Lower leg skin (tissue), 4 donors: Measurements from ENCODE around the gene SGCA. TPM values are rescaled to one million over a fixed set of nuclear protein-coding genes. Genes with fewer than 3 reads are reported as not detected.

Experiments
- DNase-seq, 2 donors: peaks; one replicate each; pipeline ENCODE4 v3.0.0-alpha.2; 2019; ENCODE audit warnings: low spot score in 2 of 2
- H3K4me3 ChIP-seq: fragments of 200-600 bp; sonication (generic); 2 replicates; pipeline ENCODE4 v1.5.1; 2017; ENCODE audit warnings: mild to moderate bottlenecking, low read depth; ENCODE audit not compliant: poor library complexity, severe bottlenecking
- CTCF ChIP-seq, 3 donors: fragments of 450-650 bp; IDR thresholded peaks; one replicate each; pipeline ENCODE4 v1.5.1; 2016; ENCODE audit warnings: antibody characterized with exemption in 3 of 3, mild to moderate bottlenecking in 3 of 3, moderate library complexity in 2 of 3
- POLR2A ChIP-seq, 2 donors: fragments of 450-650 bp; IDR thresholded peaks; one replicate each; pipeline ENCODE4 v1.6.1; 2016 to 2017; ENCODE audit warnings: antibody characterized with exemption in 2 of 2, mild to moderate bottlenecking in 1 of 2, moderate library complexity in 1 of 2
- whole genome bisulfite sequencing, 2 donors: methylation state at CpG; one replicate each; pipeline ENCODE4 v1.1.5; 2018; 5-methylcytosine and 5-hydroxymethylcytosine counted together
- intact Hi-C: fragments of 100-400 bp; cut with DNase I; formaldehyde crosslinking; loops from one replicate; pipeline ENCODE4 v1.15.0; 2023; ENCODE audit warnings: low total_unique reads
- total RNA-seq, 4 donors: library from RNA; depleted of rRNA; stranded (reverse); fragments of >200 nt; gene quantifications; one replicate each; pipeline ENCODE4 v1.1.0, GENCODE V29; 2016

The SGCA gene
- total RNA-seq, 4 donors from 2014 or later: 1.0 to 9.9 (median 5.6) TPM

GRCh38 chr17:50180620-50181019 lies 14.8 kb downstream of the SGCA start:
- DNase-seq: no peak
- 84 to 89% methylated on average over 12 of the region's 12 CpGs for WGBS, 2 donors
- TF ChIP-seq POLR2A (IDR thresholded peaks at IDR 0.05) (no peak), CTCF (IDR thresholded peaks at IDR 0.05) (no peak)
- H3K4me3 ChIP-seq: no peak overlapping the region
- intact Hi-C loops: no loop called here

- 68 to 74% methylated on average over 13 of the region's 13 CpGs for WGBS, 2 donors
- no peak for DNase-seq
- intact Hi-C loops: no loop called here
- no peak overlapping the region for H3K4me3 ChIP-seq
- TF ChIP-seq CTCF (IDR thresholded peaks at IDR 0.05) (no peak), POLR2A (IDR thresholded peaks at IDR 0.05) (no peak)
Measured at GRCh38 chr17:50181144-50181543, 15.3 kb downstream of the SGCA start.

GRCh38 chr17:50181591-50182560 lies 16.1 kb downstream of the SGCA start:
- no peak overlapping the region for H3K4me3 ChIP-seq
- TF ChIP-seq CTCF (IDR thresholded peaks at IDR 0.05) (no peak), POLR2A (IDR thresholded peaks at IDR 0.05) (no peak)
- 34 to 48% methylated on average over 12 of the region's 12 CpGs for WGBS, 2 donors
- intact Hi-C loops: no loop called here
- DNase-seq: no peak

- no peak for DNase-seq
- no peak overlapping the region for H3K4me3 ChIP-seq
- WGBS, 2 donors: 77 to 79% methylated on average over 18 of the region's 18 CpGs
- no peak for TF ChIP-seq CTCF (IDR thresholded peaks at IDR 0.05)
- no peak for TF ChIP-seq POLR2A (IDR thresholded peaks at IDR 0.05)
- intact Hi-C loops: no loop called here
Measured at GRCh38 chr17:50182783-50183420, 17.1 kb downstream of the SGCA start.

- intact Hi-C loops: no loop called here
- WGBS, 2 donors: 46 to 53% methylated on average over 12 of the region's 12 CpGs
- no peak overlapping the region for H3K4me3 ChIP-seq
- no peak for DNase-seq
- no peak for TF ChIP-seq POLR2A (IDR thresholded peaks at IDR 0.05)
- no peak for TF ChIP-seq CTCF (IDR thresholded peaks at IDR 0.05)
Measured at GRCh38 chr17:50183421-50183994, 17.7 kb downstream of the SGCA start.
